Endothelial cell of umbilical vein (primary cell): Measurements from ENCODE around the gene NECTIN2. TPM values are rescaled to one million over a fixed set of nuclear protein-coding genes. Genes with fewer than 3 reads are reported as not detected.

Experiments used
- BruUV-seq: library from RNA; stranded (reverse); fragments of 400-500 nt; replicated peaks from 2 replicates; lab custom pipeline; 2021; lab: Mats Ljungman, UMichigan
- CTCF ChIA-PET: fragments of 300-600, 350-600 bp; sonication (Branson Sonifier 250); formaldehyde crosslinking; loops from one replicate; lab custom pipeline; 2021; ENCODE audit warnings: antibody characterized with exemption, inconsistent platforms; lab: Charles Lee
- POLR2A ChIA-PET: fragments of 300-600, 350-600 bp; sonication (Branson Sonifier 250); formaldehyde crosslinking; loops from one replicate; lab custom pipeline; 2021; ENCODE audit warnings: antibody characterized with exemption, inconsistent platforms; lab: Charles Lee
- DNase-seq: peaks from one replicate; pipeline ENCODE4 v3.0.0-alpha.2; 2011; ENCODE audit warnings: low read depth, low spot score
- FAIRE-seq: peaks from 2 replicates; lab custom pipeline; 2011; peaks lifted over from hg19 to GRCh38; lab: Jason Lieb, UNC
- H2AFZ ChIP-seq: 2 replicates; pipeline ENCODE4 v1.6.0; 2012; ENCODE audit warnings: low read depth, low read length, control low read depth, inconsistent platforms
- H3K27ac ChIP-seq: 2 replicates; pipeline ENCODE4 v1.5.1; 2011; ENCODE audit warnings: low read depth, mild to moderate bottlenecking, control low read depth, low read length, moderate library complexity; ENCODE audit not compliant: insufficient read depth
- H3K27me3 ChIP-seq, 2 experiments: 2 replicates each; pipeline versions ENCODE4 v1.6.0 to v1.6.1; 2011; ENCODE audit warnings: low read length in 2 of 2, mixed read lengths in 1 of 2; ENCODE audit not compliant: control insufficient read depth in 2 of 2, insufficient read depth in 2 of 2
- H3K36me3 ChIP-seq, 2 experiments: 2 replicates in 1 of 2; 3 replicates in 1 of 2; pipeline ENCODE4 v1.5.1; 2011; ENCODE audit warnings: low read length in 2 of 2, mild to moderate bottlenecking in 1 of 2, moderate library complexity in 1 of 2; ENCODE audit not compliant: control insufficient read depth in 2 of 2, insufficient read depth in 2 of 2; ENCODE audit errors: extremely low read depth in 1 of 2
- H3K4me1 ChIP-seq: 3 replicates; pipeline ENCODE4 v1.5.1; 2011; ENCODE audit warnings: mild to moderate bottlenecking, low read length; ENCODE audit not compliant: control insufficient read depth, insufficient read depth; ENCODE audit errors: extremely low read depth
- H3K4me2 ChIP-seq: 2 replicates; pipeline ENCODE4 v1.6.1; 2011; ENCODE audit warnings: low read length, control low read depth, mixed read lengths; ENCODE audit not compliant: insufficient read depth
- H3K4me3 ChIP-seq, 3 experiments: fragments of 200-600 bp in 1 of 3; sonication (generic), shearing (Covaris generic) in 1 of 3; replicated peaks in 1 of 3; 2 replicates each; pipeline ENCODE4 v1.5.1; 2011 to 2016; ENCODE audit warnings: control low read depth in 3 of 3, low read length in 3 of 3, mild to moderate bottlenecking in 2 of 3, inconsistent platforms in 1 of 3, low read depth in 1 of 3, moderate library complexity in 1 of 3; ENCODE audit not compliant: insufficient read depth in 1 of 3
- H3K79me2 ChIP-seq: 2 replicates; pipeline ENCODE4 v1.6.0; 2012; ENCODE audit warnings: low read length, inconsistent platforms; ENCODE audit not compliant: control insufficient read depth, insufficient read depth
- H3K9ac ChIP-seq: replicated peaks from 2 replicates; pipeline ENCODE3; 2011; ENCODE audit warnings: low read length, control low read depth; ENCODE audit not compliant: insufficient read depth; ENCODE audit errors: extremely low read depth
- H3K9me1 ChIP-seq: replicated peaks from 3 replicates; pipeline ENCODE4 v1.6.0; 2011; ENCODE audit warnings: mild to moderate bottlenecking, low read length; ENCODE audit not compliant: control insufficient read depth, insufficient read depth; ENCODE audit errors: extremely low read depth
- H3K9me3 ChIP-seq: replicated peaks from 2 replicates; pipeline ENCODE4 v1.5.1; 2012; ENCODE audit warnings: low read length, inconsistent platforms; ENCODE audit not compliant: control insufficient read depth, insufficient read depth
- H4K20me1 ChIP-seq: replicated peaks from 2 replicates; pipeline ENCODE3; 2011; ENCODE audit warnings: mild to moderate bottlenecking, low read length; ENCODE audit not compliant: control insufficient read depth, insufficient read depth; ENCODE audit errors: extremely low read depth
- CTCF ChIP-seq, 2 donors: IDR thresholded peaks; 1 replicate in 1 of 2; 2 replicates in 1 of 2; pipeline ENCODE4 v1.5.1; 2011; ENCODE audit warnings: low read length in 2 of 2, mild to moderate bottlenecking in 2 of 2, moderate library complexity in 2 of 2, control low read depth in 1 of 2, inconsistent platforms in 1 of 2, low read depth in 1 of 2; ENCODE audit not compliant: insufficient read depth in 1 of 2; ENCODE audit errors: extremely low read depth in 1 of 2
- EZH2 ChIP-seq: IDR thresholded peaks from 2 replicates; pipeline ENCODE4 v1.6.1; 2012; ENCODE audit warnings: borderline replicate concordance, low read depth, mild to moderate bottlenecking, moderate library complexity, low read length, inconsistent platforms; ENCODE audit not compliant: severe bottlenecking
- FOS ChIP-seq: IDR thresholded peaks from 2 replicates; pipeline ENCODE4 v1.6.1; 2011; ENCODE audit warnings: mild to moderate bottlenecking, low read length, moderate library complexity, borderline replicate concordance; ENCODE audit not compliant: insufficient read depth
- GATA2 ChIP-seq: IDR thresholded peaks from 2 replicates; pipeline ENCODE4 v1.7.0; 2011; ENCODE audit warnings: low read depth, mild to moderate bottlenecking, moderate library complexity, mixed read lengths, low read length; ENCODE audit not compliant: insufficient read length, insufficient read depth
- JUN ChIP-seq: IDR thresholded peaks from 2 replicates; pipeline ENCODE4 v1.6.1; 2011; ENCODE audit warnings: borderline replicate concordance, low read depth; ENCODE audit not compliant: insufficient read length, insufficient read depth
- MYC ChIP-seq: IDR thresholded peaks from one replicate; pipeline ENCODE4 v1.6.1; 2011; ENCODE audit warnings: mild to moderate bottlenecking, low read depth, low read length
- POLR2A ChIP-seq: IDR thresholded peaks from 2 replicates; pipeline ENCODE4 v1.6.1; 2012; ENCODE audit warnings: low read depth, mild to moderate bottlenecking, control low read depth, low read length
- POLR2AphosphoS5 ChIP-seq: IDR thresholded peaks from 2 replicates; pipeline ENCODE4 v1.6.1; 2012; ENCODE audit warnings: low read depth, mild to moderate bottlenecking, control low read depth, low read length, moderate library complexity; ENCODE audit not compliant: insufficient read depth
- dilution Hi-C: fragments of 300-500 bp; cut with MboI; formaldehyde crosslinking; loops from one replicate; pipeline ENCODE4 v1.15.0; 2019; ENCODE audit warnings: low sequenced_read_pairs; ENCODE audit not compliant: extremely low pct_ligation_motif_present
- intact Hi-C: fragments of 100-400 bp; cut with micrococcal nuclease; formaldehyde crosslinking; loops from one replicate; pipeline ENCODE4 v1.10.0; 2022
- polyA plus RNA-seq, 4 experiments: library from polyadenylated mRNA; depleted of rRNA in 3 of 4; stranded (reverse) in 3 of 4; unstranded in 1 of 4; fragments of >200 nt; gene quantifications; 2 replicates each; pipeline versions ENCODE4 v1.2.1 to v1.2.3, GENCODE V29; 2011 to 2012; ENCODE audit warnings: missing spikeins in 1 of 4
- total RNA-seq: library from RNA; stranded (reverse); gene quantifications from 2 replicates; pipeline ENCODE4 v1.2.3, GENCODE V29; 2021
- TF ChIP-seq, protein P1 (sequence below): IDR thresholded peaks from 2 replicates; pipeline ENCODE4 v1.6.1; 2011; ENCODE audit not compliant: insufficient read depth, insufficient read length

Gene NECTIN2
- total and polyA plus RNA-seq, 2 donors (not counting 3 experiments of a cell fraction or from before 2014, with no cell fraction given) = 211 to 238 TPM

DNA sequence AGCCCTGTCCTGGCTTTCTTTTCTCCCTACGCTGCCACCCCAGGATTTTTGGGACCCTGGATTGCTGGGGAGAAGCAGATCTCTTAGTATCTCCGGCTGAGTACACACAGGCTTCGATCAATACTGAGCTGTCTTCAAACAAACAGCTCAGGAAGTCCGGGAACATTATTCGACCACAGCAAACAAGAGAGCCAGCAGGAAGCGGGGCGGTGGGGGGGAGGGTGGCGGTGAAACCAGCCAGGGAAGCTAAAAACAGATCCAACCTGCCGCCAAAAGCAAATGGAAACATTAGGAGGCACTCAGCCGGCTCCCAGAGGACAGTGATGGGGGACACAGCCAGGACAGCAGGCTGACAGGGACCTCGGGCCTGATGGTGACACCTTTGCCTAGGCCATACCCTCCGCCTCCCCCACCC lies 49.4 kb upstream of the NECTIN2 start:
- H4K20me1 ChIP-seq = no peaks in the 10 kb centered on the region
- H2AFZ ChIP-seq = peak overlapping the region; percentile 84
- no peaks in the 10 kb centered on the region for H3K36me3 ChIP-seq
- peaks cover 14% of the 10 kb centered on the region for H3K4me1 ChIP-seq
- H3K27ac ChIP-seq = peak overlapping the region; percentile 61
- POLR2A ChIA-PET = interaction anchor here (0.6 kb wide), 2 partner anchors 10 to 150 kb away, joined by 4 to 7 read pairs; no protein-coding TSS in a partner anchor
- H3K79me2 ChIP-seq = no peaks in the 10 kb centered on the region
- TF ChIP-seq, protein P1, sequence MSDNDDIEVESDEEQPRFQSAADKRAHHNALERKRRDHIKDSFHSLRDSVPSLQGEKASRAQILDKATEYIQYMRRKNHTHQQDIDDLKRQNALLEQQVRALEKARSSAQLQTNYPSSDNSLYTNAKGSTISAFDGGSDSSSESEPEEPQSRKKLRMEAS = no peak
- no peak for TF ChIP-seq EZH2
- TF ChIP-seq FOS = no peak
- TF ChIP-seq MYC = no peak
- no peak for TF ChIP-seq JUN
- TF ChIP-seq POLR2AphosphoS5 = no peak
- TF ChIP-seq POLR2A = no peak
- TF ChIP-seq CTCF (IDR thresholded peaks at IDR 0.05; ENCODE audit: extremely low read depth in 1 of 2, insufficient read depth in 1 of 2, low read depth in 1 of 2, low read length in 2 of 2) = no peak
- no peak for TF ChIP-seq GATA2
- no peaks in the 10 kb centered on the region for H3K9me3 ChIP-seq
- no peak overlapping the region for H3K4me3 ChIP-seq
- DNase-seq (peak; percentile 26), FAIRE-seq (peak; percentile 89)
- no TSS peak for BruUV-seq
- dilution Hi-C loops (no loop called here), intact Hi-C loops (no loop called here)
- H3K9me1 ChIP-seq = no peaks in the 10 kb centered on the region
- H3K27me3 ChIP-seq = no peaks in the 10 kb centered on the region
- CTCF ChIA-PET = interaction anchor here (0.7 to 6.0 kb wide), 9 partner anchors 10 to 226 kb away, joined by 3 to 45 read pairs (median 4); no protein-coding TSS in a partner anchor
- H3K9ac ChIP-seq = peak overlapping the region; percentile 16
- H3K4me2 ChIP-seq = peak overlapping the region; percentile 25
